ENCODE results near the gene ESRRG. TPM values are rescaled to one million over a fixed set of nuclear protein-coding genes. Genes with fewer than 3 reads are reported as not detected.

Gene ESRRG
- total and polyA plus RNA-seq, 2 donors (not counting 3 experiments of a cell fraction or from before 2014, with no cell fraction given) = not detected

DNA sequence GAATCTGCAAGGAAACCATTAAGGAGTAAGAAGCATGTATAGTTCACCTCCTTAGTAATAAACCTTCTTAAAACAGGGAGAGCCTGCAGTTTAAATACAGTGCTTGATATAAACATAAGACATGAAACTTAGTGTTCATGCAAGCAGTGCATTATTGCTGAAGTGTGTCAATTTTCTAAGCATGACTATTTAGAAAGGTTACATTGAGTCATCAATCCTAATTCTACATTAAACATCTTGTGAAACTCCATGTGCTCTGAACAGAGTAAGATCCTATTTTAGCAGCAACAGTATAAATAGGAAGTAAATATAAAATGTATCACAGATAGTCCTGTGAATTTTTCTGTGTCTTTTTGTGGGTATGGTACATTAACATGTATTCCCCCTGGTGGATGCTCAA lies 135.5 kb downstream of the ESRRG start:
- no peaks in the 10 kb centered on the region for H3K4me1 ChIP-seq (ENCODE audit: control insufficient read depth, extremely low read depth, insufficient read depth, low read length)

DNA sequence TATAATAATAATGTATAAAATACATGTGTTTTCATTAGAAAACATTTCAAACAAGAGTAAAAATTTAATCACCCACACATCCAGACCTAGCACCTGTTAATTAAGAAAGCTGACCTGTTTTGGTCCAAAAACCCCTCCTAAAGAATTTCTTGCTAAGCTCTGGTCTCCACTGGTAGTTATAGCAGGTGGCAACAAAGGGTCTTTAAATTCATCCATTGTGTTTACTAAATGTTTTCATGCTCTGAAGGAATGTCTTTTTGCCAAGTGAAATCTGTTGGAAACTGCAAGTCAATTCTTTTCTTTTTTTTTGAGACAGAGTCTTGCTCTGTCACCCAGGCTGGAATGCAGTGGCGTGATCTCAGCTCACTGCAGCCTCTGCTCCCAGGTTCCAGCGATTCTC lies 141.1 kb downstream of the ESRRG start:
- DNase-seq (ENCODE audit: low read depth, low spot score) (no peak), FAIRE-seq (no peak)
- Histone ChIP-seq H3K9me3 (replicated peaks; ENCODE audit: control insufficient read depth, insufficient read depth, low read length) (no peaks in the 10 kb centered on the region), H4K20me1 (replicated peaks; ENCODE audit: control insufficient read depth, extremely low read depth, insufficient read depth, low read length) (no peaks in the 10 kb centered on the region), H2AFZ (ENCODE audit: low read depth, low read length) (no peak overlapping the region), H3K4me1 (ENCODE audit: control insufficient read depth, extremely low read depth, insufficient read depth, low read length) (no peaks in the 10 kb centered on the region), H3K36me3 (ENCODE audit: control insufficient read depth in 2 of 2, extremely low read depth in 1 of 2, insufficient read depth in 2 of 2, low read length in 2 of 2) (no peaks in the 10 kb centered on the region), H3K4me2 (ENCODE audit: insufficient read depth, low read length) (no peak overlapping the region), H3K4me3 (replicated peaks in 1 of 3; ENCODE audit: insufficient read depth in 1 of 3, low read depth in 1 of 3, low read length in 3 of 3) (no peak overlapping the region), H3K27me3 (ENCODE audit: control insufficient read depth in 2 of 2, insufficient read depth in 2 of 2, low read length in 2 of 2) (no peaks in the 10 kb centered on the region), H3K9ac (replicated peaks; ENCODE audit: extremely low read depth, insufficient read depth, low read length) (no peak overlapping the region), H3K79me2 (ENCODE audit: control insufficient read depth, insufficient read depth, low read length) (no peaks in the 10 kb centered on the region), H3K9me1 (replicated peaks; ENCODE audit: control insufficient read depth, extremely low read depth, insufficient read depth, low read length) (no peaks in the 10 kb centered on the region), H3K27ac (ENCODE audit: insufficient read depth, low read depth, low read length) (no peak overlapping the region)
- dilution Hi-C loops (cut with MboI; ENCODE audit: extremely low pct_ligation_motif_present, low sequenced_read_pairs) (no loop called here), intact Hi-C loops (cut with micrococcal nuclease) (no loop called here)
- CTCF ChIA-PET = no interaction called here
- POLR2A ChIA-PET = no interaction called here
- no TSS peak for BruUV-seq (replicated peaks)
- TF ChIP-seq JUN (IDR thresholded peaks at IDR 0.05; ENCODE audit: borderline replicate concordance, insufficient read depth, insufficient read length, low read depth) (no peak), POLR2AphosphoS5 (IDR thresholded peaks at IDR 0.05; ENCODE audit: insufficient read depth, low read depth, low read length) (no peak)

More for the DNA sequence above, 135.5 kb downstream of the ESRRG start:
- ChIA-PET CTCF (no interaction called here), POLR2A (no interaction called here)
- no peaks in the 10 kb centered on the region for H3K9me1 ChIP-seq (replicated peaks; ENCODE audit: control insufficient read depth, extremely low read depth, insufficient read depth, low read length)
- no peaks in the 10 kb centered on the region for H4K20me1 ChIP-seq (replicated peaks; ENCODE audit: control insufficient read depth, extremely low read depth, insufficient read depth, low read length)
- H2AFZ ChIP-seq (ENCODE audit: low read depth, low read length) = no peak overlapping the region
- no peak overlapping the region for H3K4me2 ChIP-seq (ENCODE audit: insufficient read depth, low read length)
- DNase-seq (ENCODE audit: low read depth, low spot score) (no peak), FAIRE-seq (no peak)
- TF ChIP-seq, protein P1, sequence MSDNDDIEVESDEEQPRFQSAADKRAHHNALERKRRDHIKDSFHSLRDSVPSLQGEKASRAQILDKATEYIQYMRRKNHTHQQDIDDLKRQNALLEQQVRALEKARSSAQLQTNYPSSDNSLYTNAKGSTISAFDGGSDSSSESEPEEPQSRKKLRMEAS (IDR thresholded peaks at IDR 0.05; ENCODE audit: insufficient read depth, insufficient read length) = no peak
- TF ChIP-seq, protein P2, sequence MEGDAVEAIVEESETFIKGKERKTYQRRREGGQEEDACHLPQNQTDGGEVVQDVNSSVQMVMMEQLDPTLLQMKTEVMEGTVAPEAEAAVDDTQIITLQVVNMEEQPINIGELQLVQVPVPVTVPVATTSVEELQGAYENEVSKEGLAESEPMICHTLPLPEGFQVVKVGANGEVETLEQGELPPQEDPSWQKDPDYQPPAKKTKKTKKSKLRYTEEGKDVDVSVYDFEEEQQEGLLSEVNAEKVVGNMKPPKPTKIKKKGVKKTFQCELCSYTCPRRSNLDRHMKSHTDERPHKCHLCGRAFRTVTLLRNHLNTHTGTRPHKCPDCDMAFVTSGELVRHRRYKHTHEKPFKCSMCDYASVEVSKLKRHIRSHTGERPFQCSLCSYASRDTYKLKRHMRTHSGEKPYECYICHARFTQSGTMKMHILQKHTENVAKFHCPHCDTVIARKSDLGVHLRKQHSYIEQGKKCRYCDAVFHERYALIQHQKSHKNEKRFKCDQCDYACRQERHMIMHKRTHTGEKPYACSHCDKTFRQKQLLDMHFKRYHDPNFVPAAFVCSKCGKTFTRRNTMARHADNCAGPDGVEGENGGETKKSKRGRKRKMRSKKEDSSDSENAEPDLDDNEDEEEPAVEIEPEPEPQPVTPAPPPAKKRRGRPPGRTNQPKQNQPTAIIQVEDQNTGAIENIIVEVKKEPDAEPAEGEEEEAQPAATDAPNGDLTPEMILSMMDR (IDR thresholded peaks at IDR 0.05; ENCODE audit: extremely low read depth in 1 of 2, insufficient read depth in 1 of 2, low read depth in 1 of 2, low read length in 2 of 2) = no peak
- TF ChIP-seq JUN (IDR thresholded peaks at IDR 0.05; ENCODE audit: borderline replicate concordance, insufficient read depth, insufficient read length, low read depth) (no peak), GATA2 (IDR thresholded peaks at IDR 0.05; ENCODE audit: insufficient read depth, insufficient read length, low read depth, low read length) (no peak), FOS (IDR thresholded peaks at IDR 0.05; ENCODE audit: borderline replicate concordance, insufficient read depth, low read length) (no peak), POLR2A (IDR thresholded peaks at IDR 0.05; ENCODE audit: low read depth, low read length) (no peak)
- no peaks in the 10 kb centered on the region for H3K36me3 ChIP-seq (ENCODE audit: control insufficient read depth in 2 of 2, extremely low read depth in 1 of 2, insufficient read depth in 2 of 2, low read length in 2 of 2)
- BruUV-seq (replicated peaks) = no TSS peak
- dilution Hi-C loops (cut with MboI; ENCODE audit: extremely low pct_ligation_motif_present, low sequenced_read_pairs) = no loop called here
- no peaks in the 10 kb centered on the region for H3K9me3 ChIP-seq (replicated peaks; ENCODE audit: control insufficient read depth, insufficient read depth, low read length)
- no peak overlapping the region for H3K27ac ChIP-seq (ENCODE audit: insufficient read depth, low read depth, low read length)
- no peaks in the 10 kb centered on the region for H3K79me2 ChIP-seq (ENCODE audit: control insufficient read depth, insufficient read depth, low read length)
- H3K4me3 ChIP-seq (replicated peaks in 1 of 3; ENCODE audit: insufficient read depth in 1 of 3, low read depth in 1 of 3, low read length in 3 of 3) = no peak overlapping the region
- intact Hi-C loops (cut with micrococcal nuclease) = no loop called here
- no peak overlapping the region for H3K9ac ChIP-seq (replicated peaks; ENCODE audit: extremely low read depth, insufficient read depth, low read length)
- H3K27me3 ChIP-seq (ENCODE audit: control insufficient read depth in 2 of 2, insufficient read depth in 2 of 2, low read length in 2 of 2) = no peaks in the 10 kb centered on the region
